Panc1 (cell line): Measurements from ENCODE around the gene PRCC. TPM values are rescaled to one million over a fixed set of nuclear protein-coding genes. Genes with fewer than 3 reads are reported as not detected.

ENCODE experiments used
- ATAC-seq: fragments of 200-7000 bp; cut with Tn5 transposase; 2 replicates; pipeline ENCODE4 v1.9.1; 2020; ENCODE audit warnings: mild to moderate bottlenecking, moderate library complexity
- BruUV-seq: library from RNA; stranded (reverse); fragments of 400-500 nt; replicated peaks from 2 replicates; lab custom pipeline; 2021; lab: Mats Ljungman, UMichigan
- CTCF ChIA-PET: fragments of 300-600 bp; sonication (Branson Sonifier 250); formaldehyde crosslinking; loops from one replicate; lab custom pipeline; 2022; ENCODE audit warnings: antibody characterized with exemption; lab: Charles Lee
- POLR2A ChIA-PET: fragments of 300-600 bp; sonication (Branson Sonifier 250); formaldehyde crosslinking; loops from one replicate; lab custom pipeline; 2022; ENCODE audit warnings: antibody characterized with exemption; lab: Charles Lee
- DNase-seq: peaks from one replicate; pipeline ENCODE4 v3.0.0-alpha.2; 2010; ENCODE audit warnings: low read depth, low spot score
- H3K27ac ChIP-seq: 2 replicates; pipeline ENCODE4 v1.5.1; 2011; ENCODE audit warnings: mild to moderate bottlenecking, low read length, inconsistent platforms
- H3K27me3 ChIP-seq: fragments of 200-500 bp; sonication (Bioruptor generic); 2 replicates; pipeline ENCODE4 v1.6.0; 2014; ENCODE audit warnings: low read length, inconsistent platforms; ENCODE audit not compliant: control insufficient read depth, insufficient read depth
- H3K36me3 ChIP-seq: fragments of 200-500 bp; sonication (Bioruptor generic); 2 replicates; pipeline ENCODE4 v1.5.1; 2014; ENCODE audit warnings: inconsistent platforms, mild to moderate bottlenecking, low read length, moderate library complexity; ENCODE audit not compliant: control insufficient read depth, insufficient read depth
- H3K4me1 ChIP-seq: 2 replicates; pipeline ENCODE4 v1.5.1; 2011; ENCODE audit warnings: inconsistent platforms, mild to moderate bottlenecking, low read length, moderate library complexity; ENCODE audit not compliant: control insufficient read depth, insufficient read depth
- H3K4me3 ChIP-seq, 2 experiments: 2 replicates each; pipeline ENCODE4 v1.5.1; 2011 to 2012; ENCODE audit warnings: low read depth in 2 of 2, low read length in 2 of 2, mild to moderate bottlenecking in 2 of 2, inconsistent platforms in 1 of 2, moderate library complexity in 1 of 2
- H3K9me3 ChIP-seq: fragments of 200-500 bp; sonication (Bioruptor generic); 2 replicates; pipeline ENCODE4 v1.5.1; 2014; ENCODE audit warnings: low read depth, mild to moderate bottlenecking, inconsistent platforms, low read length, moderate library complexity; ENCODE audit not compliant: control insufficient read depth, insufficient read depth
- POLR2AphosphoS5 ChIP-seq: IDR thresholded peaks from 2 replicates; pipeline ENCODE4 v1.6.1; 2012; ENCODE audit warnings: mild to moderate bottlenecking, low read depth, low read length, moderate library complexity
- SIN3A ChIP-seq: IDR thresholded peaks from 2 replicates; pipeline ENCODE4 v1.6.1; 2012; ENCODE audit warnings: low read depth, mild to moderate bottlenecking, low read length, moderate library complexity, borderline replicate concordance; ENCODE audit not compliant: insufficient read depth
- TCF7L2 ChIP-seq: IDR thresholded peaks from 2 replicates; pipeline ENCODE4 v1.6.1; 2011; ENCODE audit warnings: mild to moderate bottlenecking, low read depth, low read length, inconsistent platforms
- in situ Hi-C: cut with HindIII; loops from 2 replicates; pipeline ENCODE4 v1.10.0; 2016; ENCODE audit warnings: low sequenced_read_pairs, low pct_unique_long_range_greater_than_20kb
- intact Hi-C: fragments of 100-400 bp; cut with micrococcal nuclease; formaldehyde crosslinking; loops from one replicate; pipeline ENCODE4 v1.10.0; 2022; ENCODE audit not compliant: unreplicated experiment
- total RNA-seq: library from RNA; stranded (reverse); gene quantifications from one replicate; pipeline ENCODE4 v1.2.1, GENCODE V29; 2021; ENCODE audit not compliant: unreplicated experiment
- TF ChIP-seq, protein P1 (sequence below), 2 experiments: IDR thresholded peaks; 2 replicates each; pipeline ENCODE4 v1.6.1; 2011 to 2012; ENCODE audit warnings: low read depth in 2 of 2, control low read depth in 1 of 2, low read length in 1 of 2, mild to moderate bottlenecking in 1 of 2, moderate library complexity in 1 of 2; ENCODE audit not compliant: insufficient read depth in 1 of 2
- TF ChIP-seq, protein P2 (sequence below): fragments of 450-650 bp; IDR thresholded peaks from 2 replicates; pipeline ENCODE4 v1.5.1; 2017; ENCODE audit warnings: mild to moderate bottlenecking

PRCC gene
- total RNA-seq, 1 experiment from 2014 or later: 78.5 TPM

DNA sequence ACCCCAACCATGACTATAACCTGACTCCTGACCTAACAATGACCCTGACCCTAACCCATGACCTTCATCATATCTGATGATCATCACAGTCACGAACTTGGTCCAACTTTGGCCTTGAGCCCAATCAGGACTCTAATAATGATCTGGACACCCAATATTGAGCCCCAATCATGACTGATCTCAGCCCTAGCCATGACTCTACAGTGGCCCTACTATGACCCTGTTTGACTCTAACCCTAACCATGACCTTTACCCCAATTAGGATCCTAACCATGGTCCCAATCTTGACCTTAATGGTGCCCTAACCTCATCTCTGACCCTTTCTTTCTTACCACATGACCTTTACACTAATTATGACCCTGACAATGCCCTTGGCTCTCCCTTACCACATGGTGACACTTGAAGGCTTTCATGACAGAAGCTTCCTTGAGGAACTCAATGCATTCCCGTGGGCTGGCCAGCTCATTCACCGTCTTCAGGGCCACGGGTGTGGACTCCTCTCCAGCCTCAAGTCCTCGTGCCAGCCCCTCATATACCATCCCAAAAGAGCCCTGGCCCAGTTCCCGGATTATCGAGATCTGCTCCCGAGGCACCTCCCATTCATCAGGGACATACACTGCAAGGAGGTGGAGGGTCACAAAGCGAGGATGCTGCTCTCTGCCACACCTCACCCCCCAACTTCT lies 75.4 kb downstream of the PRCC start:
- Histone ChIP-seq H3K27ac (no peak overlapping the region), H3K9me3 (no peaks in the 10 kb centered on the region), H3K4me3 (no peak overlapping the region), H3K36me3 (no peaks in the 10 kb centered on the region), H3K4me1 (no peaks in the 10 kb centered on the region), H3K27me3 (no peaks in the 10 kb centered on the region)
- BruUV-seq: no TSS peak
- POLR2A ChIA-PET: no interaction called here
- no peak for ATAC-seq
- CTCF ChIA-PET: interaction anchor here (0.5 kb wide), 1 partner anchor 72 kb away, joined by 4 read pairs; no protein-coding TSS in a partner anchor
- in situ Hi-C loops: no loop called here
- DNase-seq: no peak
- intact Hi-C loops: no loop called here
- TF ChIP-seq TCF7L2 (no peak), POLR2AphosphoS5 (no peak), SIN3A (no peak)
- TF ChIP-seq, protein P1, sequence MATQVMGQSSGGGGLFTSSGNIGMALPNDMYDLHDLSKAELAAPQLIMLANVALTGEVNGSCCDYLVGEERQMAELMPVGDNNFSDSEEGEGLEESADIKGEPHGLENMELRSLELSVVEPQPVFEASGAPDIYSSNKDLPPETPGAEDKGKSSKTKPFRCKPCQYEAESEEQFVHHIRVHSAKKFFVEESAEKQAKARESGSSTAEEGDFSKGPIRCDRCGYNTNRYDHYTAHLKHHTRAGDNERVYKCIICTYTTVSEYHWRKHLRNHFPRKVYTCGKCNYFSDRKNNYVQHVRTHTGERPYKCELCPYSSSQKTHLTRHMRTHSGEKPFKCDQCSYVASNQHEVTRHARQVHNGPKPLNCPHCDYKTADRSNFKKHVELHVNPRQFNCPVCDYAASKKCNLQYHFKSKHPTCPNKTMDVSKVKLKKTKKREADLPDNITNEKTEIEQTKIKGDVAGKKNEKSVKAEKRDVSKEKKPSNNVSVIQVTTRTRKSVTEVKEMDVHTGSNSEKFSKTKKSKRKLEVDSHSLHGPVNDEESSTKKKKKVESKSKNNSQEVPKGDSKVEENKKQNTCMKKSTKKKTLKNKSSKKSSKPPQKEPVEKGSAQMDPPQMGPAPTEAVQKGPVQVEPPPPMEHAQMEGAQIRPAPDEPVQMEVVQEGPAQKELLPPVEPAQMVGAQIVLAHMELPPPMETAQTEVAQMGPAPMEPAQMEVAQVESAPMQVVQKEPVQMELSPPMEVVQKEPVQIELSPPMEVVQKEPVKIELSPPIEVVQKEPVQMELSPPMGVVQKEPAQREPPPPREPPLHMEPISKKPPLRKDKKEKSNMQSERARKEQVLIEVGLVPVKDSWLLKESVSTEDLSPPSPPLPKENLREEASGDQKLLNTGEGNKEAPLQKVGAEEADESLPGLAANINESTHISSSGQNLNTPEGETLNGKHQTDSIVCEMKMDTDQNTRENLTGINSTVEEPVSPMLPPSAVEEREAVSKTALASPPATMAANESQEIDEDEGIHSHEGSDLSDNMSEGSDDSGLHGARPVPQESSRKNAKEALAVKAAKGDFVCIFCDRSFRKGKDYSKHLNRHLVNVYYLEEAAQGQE (IDR thresholded peaks at IDR 0.05; ENCODE audit: insufficient read depth in 1 of 2, low read depth in 2 of 2, low read length in 1 of 2): no peak
- TF ChIP-seq, protein P2, sequence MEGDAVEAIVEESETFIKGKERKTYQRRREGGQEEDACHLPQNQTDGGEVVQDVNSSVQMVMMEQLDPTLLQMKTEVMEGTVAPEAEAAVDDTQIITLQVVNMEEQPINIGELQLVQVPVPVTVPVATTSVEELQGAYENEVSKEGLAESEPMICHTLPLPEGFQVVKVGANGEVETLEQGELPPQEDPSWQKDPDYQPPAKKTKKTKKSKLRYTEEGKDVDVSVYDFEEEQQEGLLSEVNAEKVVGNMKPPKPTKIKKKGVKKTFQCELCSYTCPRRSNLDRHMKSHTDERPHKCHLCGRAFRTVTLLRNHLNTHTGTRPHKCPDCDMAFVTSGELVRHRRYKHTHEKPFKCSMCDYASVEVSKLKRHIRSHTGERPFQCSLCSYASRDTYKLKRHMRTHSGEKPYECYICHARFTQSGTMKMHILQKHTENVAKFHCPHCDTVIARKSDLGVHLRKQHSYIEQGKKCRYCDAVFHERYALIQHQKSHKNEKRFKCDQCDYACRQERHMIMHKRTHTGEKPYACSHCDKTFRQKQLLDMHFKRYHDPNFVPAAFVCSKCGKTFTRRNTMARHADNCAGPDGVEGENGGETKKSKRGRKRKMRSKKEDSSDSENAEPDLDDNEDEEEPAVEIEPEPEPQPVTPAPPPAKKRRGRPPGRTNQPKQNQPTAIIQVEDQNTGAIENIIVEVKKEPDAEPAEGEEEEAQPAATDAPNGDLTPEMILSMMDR: no peak

DNA sequence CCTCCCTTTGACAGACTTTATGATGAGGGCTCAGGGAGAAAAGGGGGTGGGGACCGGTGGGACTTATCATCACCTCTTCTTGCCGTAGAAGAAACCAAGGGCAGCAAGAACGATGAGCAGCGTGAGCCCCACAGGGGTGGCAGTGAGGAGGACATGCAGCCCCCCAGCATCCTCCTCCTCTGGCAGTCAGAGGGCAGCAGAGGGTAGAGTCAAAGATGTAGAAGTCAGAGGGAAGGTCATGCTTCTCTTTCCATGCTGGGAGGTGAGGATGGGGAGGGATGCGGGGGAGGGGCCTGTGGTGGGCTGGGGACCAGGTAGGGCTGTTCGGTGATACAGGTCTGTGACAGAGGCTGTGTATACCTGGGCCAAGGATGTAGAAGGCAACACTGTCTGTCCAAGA lies 76.8 kb downstream of the PRCC start:
- TF ChIP-seq TCF7L2 (no peak), SIN3A (no peak)
- DNase-seq (no peak), ATAC-seq (no peak)
- in situ Hi-C loops: no loop called here
- POLR2A ChIA-PET: no interaction called here
- H3K27me3 ChIP-seq: no peaks in the 10 kb centered on the region
- H3K4me3 ChIP-seq: no peak overlapping the region
- intact Hi-C loops: no loop called here
- no peaks in the 10 kb centered on the region for H3K9me3 ChIP-seq
- no peaks in the 10 kb centered on the region for H3K36me3 ChIP-seq
- no peaks in the 10 kb centered on the region for H3K4me1 ChIP-seq
- no TSS peak for BruUV-seq
- H3K27ac ChIP-seq: no peak overlapping the region
- CTCF ChIA-PET: interaction anchor here (0.6 kb wide), 1 partner anchor 11 kb away, joined by 4 read pairs; no protein-coding TSS in a partner anchor

DNA sequence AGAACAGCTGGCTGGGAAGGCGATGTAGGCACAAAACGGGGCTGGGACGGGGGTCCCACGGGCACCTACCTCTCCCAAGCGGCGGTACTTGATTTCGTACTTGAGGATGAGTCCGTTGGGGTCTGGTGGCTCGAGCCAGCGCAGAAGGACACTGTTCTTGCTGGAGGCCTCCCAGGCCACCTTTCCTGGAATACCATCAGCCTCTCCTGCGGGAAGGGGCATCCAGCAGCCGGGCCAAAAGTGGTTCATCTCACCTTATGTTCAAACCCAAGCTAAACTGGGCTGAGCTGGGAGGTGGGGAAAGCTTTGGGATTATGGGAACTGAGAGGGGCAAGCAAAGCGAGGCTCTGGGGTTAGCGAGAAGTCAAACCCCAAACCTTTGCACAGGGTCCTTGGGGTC lies 77.3 kb downstream of the PRCC start:
- TF ChIP-seq, protein P1 (IDR thresholded peaks at IDR 0.05; ENCODE audit: insufficient read depth in 1 of 2, low read depth in 2 of 2, low read length in 1 of 2): no peak
- no peak for TF ChIP-seq TCF7L2
- CTCF ChIA-PET: no interaction called here

More for the DNA sequence above, 77.3 kb downstream of the PRCC start:
- H3K27me3 ChIP-seq: no peaks in the 10 kb centered on the region
- H3K4me3 ChIP-seq: no peak overlapping the region
- DNase-seq (no peak), ATAC-seq (no peak)
- intact Hi-C loops (no loop called here), in situ Hi-C loops (no loop called here)
- no peaks in the 10 kb centered on the region for H3K4me1 ChIP-seq
- BruUV-seq: no TSS peak
- H3K27ac ChIP-seq: no peak overlapping the region
- H3K9me3 ChIP-seq: no peaks in the 10 kb centered on the region
- POLR2A ChIA-PET: no interaction called here
- no peaks in the 10 kb centered on the region for H3K36me3 ChIP-seq
